HG03196 (cell line): ENCODE data around the gene C9orf50.

Experiments used
- ATAC-seq: cut with Tn5 transposase; IDR thresholded peaks from one replicate; pipeline ENCODE4 v1.9.1; 2021; ENCODE audit not compliant: unreplicated experiment

Gene C9orf50

DNA sequence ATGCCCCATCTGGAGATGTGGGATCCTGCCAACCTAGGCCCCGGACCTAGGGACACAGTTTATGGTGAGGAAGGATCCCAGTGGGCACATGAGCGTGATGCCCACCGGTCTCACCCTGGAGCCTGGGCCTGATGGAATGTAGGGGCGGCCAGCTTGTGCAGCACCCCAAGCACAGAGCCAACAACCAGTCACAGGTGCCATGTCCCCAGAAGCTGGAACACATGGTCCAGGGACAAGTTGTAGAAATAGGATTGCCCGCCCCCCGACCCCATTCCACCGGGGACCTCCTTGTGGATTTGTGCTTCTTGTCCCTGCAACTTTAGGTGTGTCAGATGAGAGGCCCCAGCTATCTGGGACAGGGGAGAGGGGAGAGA lies 48.9 kb downstream of the C9orf50 start:
- no peak for ATAC-seq

DNA sequence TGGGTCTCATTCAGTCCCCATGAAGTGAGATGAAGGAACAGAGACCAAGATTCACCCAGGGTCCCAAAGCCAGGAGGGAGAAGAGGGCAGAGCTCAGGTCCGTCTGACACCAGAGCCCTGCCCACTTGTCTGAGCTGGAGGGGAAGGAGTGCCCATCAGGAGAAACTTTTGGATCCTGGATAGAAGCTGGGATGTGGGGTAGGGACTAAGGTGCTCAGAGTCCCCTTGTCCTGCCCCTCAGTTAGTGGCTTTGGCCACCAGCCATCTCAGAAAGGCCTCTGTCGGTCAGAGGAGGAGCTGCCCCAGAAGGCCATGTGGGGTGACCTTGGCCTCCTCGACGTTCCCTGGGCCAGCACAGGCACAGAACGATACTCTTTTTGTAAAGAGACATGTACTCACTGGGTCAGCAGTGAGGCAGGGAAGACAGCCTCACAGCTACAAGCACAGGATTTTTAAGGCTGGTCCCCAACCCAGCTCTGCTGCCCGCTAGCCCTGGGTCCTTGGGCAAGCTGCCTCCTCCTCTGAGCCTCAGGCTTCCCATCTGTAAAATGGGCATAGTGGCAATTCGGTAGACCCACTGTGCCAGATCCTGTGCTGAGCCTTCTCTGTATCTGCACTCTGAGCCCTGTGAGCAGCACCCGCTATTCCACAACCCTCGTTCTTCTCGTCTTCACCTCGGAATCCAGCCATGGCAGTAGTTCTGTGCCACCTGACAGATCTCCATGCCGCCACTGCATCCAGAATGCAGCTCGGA lies 49.4 kb downstream of the C9orf50 start:
- no peak for ATAC-seq

DNA sequence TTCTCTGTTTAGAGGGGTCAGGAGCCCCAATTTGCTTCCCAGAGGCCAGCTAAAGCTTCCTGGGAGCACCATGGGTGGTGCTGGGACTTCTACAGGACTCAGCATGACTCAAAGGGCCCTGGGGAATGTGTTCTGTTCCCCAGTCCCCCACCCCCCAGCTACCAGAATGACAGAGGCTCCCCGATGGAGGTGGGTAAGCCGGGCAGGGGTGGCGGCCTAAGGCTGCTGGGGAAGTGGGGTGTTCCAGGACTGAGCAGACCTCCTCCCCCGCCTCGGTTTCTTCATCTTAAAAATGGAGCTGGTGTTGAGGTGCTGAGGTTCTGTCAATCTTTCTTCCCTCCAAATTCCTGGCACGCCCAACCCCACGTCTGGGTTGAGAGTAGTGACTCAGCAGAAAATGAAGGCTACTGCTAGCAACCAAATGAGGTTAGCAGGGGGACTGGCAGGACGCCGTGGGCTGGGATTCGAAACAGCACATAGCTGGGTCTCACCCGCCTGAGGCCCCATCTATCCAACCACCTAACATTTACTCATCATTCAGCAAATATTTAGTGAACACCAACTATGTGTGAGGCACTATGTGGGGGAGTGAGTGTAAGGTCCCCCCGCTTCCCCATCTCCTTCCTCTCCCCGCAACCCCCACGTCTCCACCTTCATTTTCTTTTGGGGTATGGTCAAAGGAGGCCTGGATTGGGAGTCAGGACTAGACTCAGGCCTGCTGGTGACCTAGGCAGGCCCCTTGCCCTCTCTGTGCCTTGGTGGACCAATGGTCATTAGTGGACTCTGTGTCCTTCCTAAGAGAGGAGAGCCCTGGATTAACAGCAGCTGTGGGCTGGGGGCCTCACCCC lies 50.2 kb downstream of the C9orf50 start:
- ATAC-seq, result no peak

DNA sequence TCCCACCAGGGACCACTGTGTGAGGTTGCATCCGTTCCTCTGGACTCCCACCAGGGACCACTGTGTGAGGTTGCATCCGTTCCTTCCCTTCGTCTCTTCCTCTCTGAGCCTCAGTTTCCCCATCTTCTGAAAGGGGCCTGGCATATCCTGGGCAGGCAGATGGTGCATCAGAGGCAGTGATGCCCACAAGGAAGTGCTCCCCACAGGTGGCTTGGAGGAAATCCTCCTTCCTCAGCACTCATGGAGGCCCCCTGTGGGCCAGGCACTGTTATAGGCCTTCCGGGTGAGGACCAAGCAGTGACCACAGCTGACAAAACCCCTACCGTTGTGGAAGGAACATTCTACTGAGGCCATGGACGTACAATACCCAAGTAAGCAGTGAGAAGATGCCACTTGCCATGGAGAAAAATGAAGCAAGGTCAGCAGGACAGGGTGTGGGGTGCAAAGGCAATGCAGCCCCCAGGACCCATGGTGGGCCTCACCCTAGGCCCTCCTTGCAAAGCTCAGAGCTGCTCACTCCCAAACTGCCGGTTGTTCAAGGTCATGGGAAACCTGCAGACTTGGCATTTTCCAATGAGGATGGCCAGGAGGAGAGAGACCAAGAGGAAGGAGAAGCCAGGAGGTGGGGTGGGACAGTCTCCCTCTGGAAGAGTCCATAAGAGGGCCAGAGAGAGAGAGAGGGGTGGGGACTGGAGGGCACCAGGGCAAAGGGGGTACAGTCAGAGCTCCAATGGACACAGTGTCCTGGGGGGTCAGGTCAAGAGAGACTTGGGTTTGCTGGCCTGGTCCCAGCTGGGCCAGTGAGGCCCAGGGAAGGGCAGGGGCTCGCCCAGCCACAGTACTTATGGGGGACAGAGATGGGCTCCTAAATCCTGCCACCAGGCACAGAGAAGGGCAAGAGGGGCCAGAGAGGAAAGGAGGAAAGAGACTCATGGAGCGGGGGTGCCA lies 51.1 kb downstream of the C9orf50 start:
- no peak for ATAC-seq

DNA sequence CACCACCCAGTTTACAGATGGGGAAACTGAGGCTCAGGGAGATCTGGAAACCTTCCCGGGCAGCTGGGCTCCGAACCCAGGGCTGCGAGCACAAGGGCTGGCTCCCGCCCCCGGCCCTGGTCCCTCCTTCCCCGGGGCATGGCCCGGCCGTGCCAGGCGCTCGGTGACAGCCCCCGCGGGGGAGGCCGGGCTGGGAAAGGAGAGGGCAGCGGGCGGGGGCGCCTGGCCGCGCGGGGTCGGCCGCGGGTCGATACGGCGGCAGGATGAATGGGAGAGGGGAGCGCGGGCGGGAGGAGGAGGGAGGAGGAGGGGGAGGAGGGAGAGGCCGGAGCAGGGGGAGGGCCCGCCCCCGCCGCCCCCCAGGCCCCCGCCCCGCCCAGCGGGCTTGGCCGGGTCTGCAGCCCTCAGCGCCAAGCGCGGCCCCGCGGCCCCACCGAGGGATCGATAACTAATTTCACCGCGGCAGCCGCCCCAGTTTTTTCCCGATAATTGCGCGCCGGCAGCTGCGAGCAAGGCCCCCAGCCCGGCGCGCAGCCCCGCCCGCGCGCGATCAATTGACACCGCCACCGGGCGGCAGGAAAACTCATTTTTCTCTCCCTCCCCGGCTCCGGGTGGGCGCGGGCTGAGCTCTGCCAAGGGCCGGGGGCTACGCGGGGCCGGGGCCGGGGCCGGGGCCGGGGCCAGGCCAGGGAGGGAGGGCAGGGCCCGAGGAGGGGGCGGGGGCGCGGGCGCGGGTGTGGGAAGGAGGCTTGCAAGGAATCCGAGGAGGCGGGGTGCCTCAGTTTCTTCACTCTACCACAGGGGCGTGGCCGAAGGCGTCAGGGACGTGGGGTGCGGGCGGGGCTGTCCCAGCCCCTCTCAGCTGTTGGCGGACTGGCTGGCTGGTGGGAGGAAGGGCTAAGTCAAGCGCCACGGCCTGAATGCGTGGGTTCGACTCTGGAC lies 52.1 kb downstream of the C9orf50 start:
- ATAC-seq, result no peak

DNA sequence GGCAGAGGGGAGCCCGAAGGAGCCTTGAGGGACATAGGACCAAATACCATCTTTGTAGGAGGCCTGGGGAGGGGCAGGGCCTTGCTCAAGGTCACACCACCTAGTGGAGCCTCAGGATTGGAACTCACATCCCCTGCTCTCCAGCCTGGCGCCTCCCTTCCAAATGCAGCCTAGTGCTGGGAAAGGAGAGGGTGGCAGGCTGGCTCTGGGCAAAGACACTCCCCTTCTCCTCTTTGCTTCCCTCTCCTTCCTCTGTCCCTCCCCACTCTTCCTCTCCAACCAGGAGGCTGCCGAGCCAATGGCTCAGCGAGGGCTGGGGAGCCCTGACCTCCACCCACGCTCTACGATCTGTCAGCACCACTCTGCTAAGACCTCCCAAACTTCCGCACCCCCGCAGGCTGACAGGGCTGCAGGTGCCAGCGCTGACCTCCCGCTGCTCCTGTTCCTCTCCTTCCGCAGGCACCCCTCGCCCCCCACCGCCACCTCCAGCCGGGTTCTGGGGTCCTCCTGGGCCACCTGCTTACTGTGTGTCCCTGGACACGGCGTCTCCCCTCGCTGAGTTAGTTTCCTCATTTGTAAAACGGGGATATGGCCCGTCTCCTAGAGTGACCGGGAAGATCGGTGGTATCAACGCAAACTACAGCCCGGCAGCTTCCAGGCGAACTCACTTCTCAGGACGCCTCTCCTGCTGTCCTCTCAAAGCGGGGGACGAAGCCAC lies 52.9 kb downstream of the C9orf50 start:
- no peak for ATAC-seq

DNA sequence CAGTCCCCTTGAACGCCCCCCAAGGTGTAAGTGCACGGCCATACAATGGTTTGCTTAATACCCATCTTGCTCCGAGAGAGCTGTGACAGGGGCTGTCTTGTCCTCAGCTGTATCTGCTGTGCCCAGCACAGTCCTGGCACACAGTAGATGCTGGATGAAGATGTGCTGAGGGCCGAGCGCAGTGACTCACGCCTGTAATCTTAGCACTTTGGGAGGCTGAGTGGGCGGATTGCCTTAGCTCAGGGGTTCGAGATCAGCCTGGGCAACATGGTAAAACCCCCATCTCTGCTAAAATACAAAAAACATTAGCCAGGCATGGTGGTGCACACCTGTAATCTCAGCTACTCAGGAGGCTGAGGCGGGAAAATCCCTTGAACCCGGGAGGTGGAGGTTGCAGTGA lies 53.6 kb downstream of the C9orf50 start:
- no peak for ATAC-seq

DNA sequence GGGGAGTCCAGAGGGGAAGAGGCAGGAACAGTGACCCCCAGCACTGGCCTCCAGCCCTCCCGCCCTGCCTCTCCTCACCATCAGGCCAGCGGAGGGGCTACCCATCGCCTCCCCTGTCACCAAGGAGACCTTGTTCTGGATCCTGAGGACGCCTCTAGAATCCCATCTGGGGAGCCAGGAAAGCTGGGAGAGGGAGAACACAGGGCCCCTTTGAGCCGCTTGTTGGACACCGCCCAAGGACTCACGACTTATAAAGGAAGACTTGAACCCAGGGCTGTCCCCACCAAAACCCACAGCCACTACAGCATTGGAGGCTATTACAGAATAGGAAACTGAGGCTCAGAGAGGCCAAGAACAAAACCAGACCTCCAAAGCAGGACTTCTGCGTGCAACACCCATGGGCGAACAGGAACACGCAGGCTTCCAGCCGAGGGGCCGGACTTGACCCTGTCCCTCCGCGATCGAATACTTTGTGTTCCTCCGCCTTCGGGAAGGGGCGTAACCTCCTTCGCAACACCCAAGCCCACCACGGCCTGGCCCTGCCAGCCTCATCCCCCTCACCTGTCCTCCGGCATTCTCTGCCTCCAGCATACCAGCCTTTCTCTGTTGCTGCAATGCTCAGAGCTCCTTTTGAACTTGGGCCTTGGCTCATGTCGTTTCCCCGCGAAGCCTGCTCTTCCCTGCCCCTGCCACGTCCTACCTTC lies 54.2 kb downstream of the C9orf50 start:
- ATAC-seq, result no peak

DNA sequence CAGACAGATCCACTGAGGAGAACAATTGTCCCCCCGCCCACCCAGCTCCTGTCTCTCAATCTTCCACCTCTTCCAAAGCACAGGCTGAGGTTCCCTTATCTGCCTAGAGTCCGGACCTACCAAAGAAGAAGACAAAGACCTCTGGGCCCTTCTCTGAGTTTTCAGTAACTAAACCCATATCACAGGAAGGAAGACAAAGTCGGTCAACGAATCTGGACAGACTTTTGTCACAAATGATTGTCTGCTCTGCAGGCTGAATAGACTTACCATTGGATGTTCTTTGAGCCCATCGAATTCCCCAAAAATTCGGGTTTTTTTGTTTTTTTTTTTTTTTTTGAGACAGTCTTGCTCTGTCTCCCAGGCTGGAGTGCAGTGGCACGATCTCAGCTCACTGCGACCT lies 58.0 kb downstream of the C9orf50 start:
- no peak for ATAC-seq

DNA sequence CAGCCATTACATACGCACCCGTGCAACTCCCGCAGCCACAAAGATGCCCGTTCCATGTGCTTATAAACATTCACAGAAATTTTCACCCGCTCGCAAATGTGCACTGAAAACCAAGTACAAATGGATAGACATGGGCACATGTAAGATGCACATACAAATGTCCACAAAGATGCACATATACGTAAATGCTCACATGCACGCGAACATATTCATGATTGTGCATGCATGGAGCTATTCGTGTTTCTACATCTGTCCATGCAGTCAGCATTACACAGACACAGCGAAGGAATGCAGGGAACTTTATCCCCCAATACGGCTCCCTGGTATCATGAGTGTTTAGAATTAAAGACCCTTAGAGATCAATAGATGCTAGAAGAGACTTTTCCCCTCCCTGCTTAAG lies 58.4 kb downstream of the C9orf50 start:
- no peak for ATAC-seq
